ENCODE results near the gene CD68.

- no peak for TF ChIP-seq CTCF (IDR thresholded peaks at IDR 0.05)
- no peak for TF ChIP-seq POLR2AphosphoS5 (IDR thresholded peaks at IDR 0.05)
Measured at GRCh38 chr17:7576432-7576937, 3.0 kb upstream of the CD68 start.

Measured in sigmoid colon (tissue), 4 donors.